Stimulated activated CD4-positive, alpha-beta T cell treated with anti-CD3 and anti-CD28 coated beads, Interleukin-2, amount 100 ng/mL, for 48 hours (primary cell): ENCODE results near the gene AMZ1.

Source experiments
- DNase-seq, 2 donors: peaks; one replicate each; pipeline ENCODE4 v3.0.0-alpha.2; 2020

AMZ1 gene

DNA sequence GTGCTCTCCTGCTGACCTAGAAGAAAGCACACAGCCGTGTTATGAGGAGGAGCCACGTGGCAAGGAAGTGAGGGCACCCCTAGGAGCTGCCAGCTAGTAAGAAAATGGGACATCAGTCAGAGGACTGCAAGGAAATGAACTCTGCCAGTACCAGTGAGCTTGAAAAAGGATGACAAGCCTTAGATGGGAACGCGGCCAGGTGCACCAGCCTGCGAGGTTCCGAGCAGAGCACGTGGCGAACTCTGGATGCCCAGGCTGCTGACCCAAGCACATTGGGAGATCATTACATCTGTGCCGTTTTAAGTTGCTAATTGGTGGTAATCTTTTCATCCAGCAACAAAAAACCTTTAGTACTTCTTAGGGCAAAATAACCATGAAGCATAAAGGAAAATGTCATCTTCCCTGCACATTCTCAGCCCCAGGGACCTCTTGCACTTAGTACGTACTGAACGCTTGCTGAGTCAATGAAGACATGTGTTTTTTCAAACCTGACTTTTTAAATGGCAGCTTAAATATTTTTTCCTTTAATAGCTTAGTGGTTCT, 69.4 kb downstream of the AMZ1 start:
- no peak for DNase-seq

DNA sequence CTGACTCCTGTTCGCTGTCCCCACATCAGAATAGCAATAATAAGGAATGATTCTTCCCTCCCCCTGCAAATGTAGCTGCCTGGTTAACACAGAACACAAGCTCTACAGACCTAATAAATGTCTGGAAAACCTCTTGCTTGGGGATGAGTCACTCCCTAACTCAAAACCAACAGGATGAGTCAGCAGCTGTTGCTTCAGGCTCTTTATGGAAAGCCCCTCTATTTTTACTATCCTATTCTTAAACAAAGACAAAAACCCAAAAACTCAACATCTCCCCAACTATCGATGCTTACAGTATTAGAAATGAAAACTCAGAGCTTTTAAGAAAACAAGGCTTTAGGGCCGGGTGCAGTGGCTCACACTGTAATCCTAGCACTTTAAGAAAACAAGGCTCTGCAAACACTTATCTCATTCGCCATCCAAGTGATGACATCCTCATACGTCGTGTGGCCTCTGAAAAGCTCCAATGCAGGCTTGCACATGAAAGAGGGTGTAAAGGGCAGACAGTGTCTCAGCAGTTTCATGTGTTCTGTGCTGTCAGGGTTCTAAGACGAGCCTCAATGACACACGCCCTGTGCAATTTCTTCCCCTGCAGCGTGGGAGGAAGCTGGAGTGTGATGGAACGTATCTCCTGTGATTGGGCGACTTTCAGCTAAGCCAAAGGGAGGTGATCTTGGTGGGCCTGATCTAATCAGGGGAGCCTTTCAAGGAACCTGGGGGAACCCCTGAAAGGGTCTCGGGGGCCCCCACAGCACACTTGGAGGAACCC, 70.1 kb downstream of the AMZ1 start:
- DNase-seq: peak; percentile 63 to 64

DNA sequence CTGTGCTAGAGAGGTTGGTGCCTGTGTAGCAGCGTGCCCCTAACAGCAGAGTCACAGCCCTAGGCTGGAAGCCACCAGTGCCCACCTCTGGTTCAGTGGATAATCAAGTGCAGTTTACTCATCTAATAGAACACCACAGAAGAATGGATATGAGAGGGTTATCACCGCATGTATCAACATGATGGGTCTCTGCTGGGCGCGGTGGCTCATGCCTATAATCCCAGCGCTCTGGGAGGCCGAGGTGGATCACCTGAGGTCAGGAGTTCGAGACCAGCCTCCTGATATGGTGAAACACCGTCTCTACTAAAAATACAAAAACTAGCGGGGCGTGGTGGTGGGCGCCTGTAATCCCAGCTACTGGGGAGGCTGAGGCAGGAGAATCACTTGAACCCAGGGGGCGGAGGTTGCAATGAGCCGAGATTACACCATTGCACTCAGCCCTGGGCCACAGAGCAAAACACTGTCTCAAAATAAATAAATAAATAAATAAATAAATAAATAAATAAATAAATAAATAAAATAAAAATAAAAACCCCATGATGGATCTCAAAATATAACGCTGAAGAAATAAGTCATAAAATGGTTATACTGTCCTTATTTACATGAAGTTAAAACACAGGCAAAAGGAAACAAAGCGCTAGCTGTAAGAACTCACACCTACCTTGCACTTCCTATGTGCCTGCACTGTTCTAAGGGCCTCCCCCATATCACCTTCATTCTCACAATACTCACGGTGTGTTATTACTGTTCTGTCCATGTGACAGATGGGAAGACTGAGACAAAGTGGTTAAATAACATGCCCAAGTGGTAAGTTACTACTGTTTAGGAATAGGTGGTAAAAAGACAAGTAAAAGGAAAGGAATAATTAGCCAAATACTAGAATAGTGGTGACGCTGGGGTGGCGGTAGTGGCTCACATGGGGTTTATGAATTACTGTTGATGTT, 70.9 kb downstream of the AMZ1 start:
- DNase-seq: no peak

DNA sequence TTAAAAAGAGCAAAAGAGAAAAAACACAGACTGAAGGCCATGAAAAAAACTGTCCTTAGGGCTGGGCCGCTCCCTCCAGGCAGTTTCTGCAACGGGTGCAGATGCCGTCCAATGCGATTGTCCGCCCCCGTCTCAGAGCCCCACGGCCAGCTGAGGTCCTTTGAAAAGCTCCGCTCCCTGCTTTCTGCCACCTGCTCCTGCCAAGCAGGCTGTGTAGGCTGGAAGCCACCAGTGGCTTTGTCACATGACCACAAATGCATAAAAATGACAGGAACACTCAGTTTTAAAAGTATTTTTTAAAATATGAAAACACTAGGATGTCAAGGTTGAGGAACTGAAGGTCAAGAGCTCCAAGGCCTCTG, 71.7 kb downstream of the AMZ1 start:
- no peak for DNase-seq

DNA sequence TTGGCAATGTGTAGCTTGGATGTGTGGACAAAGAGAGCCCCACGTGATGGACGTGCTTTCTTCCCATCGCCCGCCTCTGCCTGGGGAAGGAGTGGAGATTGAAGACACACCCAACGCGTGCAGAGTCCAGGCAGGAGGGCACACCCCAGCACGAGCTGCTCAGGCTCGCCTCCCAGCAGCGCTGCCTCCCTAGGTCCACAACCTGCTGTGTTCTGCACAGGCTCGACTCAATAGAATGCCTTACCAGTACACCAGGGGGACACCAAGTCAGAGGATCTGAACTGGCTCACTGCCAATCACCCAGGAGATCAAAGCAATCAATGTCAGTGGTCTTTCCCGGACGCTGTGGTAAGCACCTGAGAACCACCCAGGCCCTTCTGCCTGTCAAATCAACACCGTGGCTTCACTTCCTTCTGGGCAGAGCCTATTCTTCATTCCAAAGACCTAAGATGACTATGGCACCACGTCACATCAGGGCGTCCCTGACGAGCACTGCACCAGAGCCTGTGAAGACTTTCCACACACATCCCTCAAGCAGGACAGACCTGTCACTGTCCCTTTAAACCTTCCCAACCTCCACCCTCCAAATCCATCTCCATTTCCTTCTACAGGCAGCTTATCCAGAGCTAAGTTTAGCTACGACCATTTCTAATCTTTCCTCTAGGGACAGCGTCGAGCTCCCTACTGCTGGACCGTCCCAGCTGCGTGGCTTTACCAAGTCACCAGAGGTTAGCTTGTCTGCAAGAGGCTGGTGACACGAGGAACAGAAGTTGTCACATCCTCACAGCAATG, 72.3 kb downstream of the AMZ1 start:
- no peak for DNase-seq

DNA sequence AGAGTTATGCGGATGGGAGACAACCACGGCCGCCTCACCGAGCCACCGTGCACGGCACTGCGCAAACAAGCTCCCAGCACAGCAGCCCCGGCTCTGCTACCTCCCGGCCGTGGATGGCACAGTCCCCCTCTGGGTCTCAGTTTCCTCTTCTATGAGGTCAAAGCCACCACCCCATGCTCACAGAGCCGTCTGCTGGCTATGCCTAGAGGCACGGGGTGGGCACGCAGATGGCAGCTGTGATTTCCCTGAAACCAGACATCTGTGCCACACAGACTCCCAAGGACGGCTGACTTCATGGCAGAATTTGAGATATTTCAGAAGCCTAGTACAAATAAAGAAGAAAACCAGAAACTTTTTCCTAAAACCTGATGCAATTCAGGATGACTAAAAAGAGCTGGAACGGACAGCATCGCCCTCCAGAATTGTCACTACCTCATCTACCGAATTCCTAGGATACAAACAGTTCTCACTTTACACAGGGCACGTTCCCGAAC, 73.2 kb downstream of the AMZ1 start:
- DNase-seq: no peak

DNA sequence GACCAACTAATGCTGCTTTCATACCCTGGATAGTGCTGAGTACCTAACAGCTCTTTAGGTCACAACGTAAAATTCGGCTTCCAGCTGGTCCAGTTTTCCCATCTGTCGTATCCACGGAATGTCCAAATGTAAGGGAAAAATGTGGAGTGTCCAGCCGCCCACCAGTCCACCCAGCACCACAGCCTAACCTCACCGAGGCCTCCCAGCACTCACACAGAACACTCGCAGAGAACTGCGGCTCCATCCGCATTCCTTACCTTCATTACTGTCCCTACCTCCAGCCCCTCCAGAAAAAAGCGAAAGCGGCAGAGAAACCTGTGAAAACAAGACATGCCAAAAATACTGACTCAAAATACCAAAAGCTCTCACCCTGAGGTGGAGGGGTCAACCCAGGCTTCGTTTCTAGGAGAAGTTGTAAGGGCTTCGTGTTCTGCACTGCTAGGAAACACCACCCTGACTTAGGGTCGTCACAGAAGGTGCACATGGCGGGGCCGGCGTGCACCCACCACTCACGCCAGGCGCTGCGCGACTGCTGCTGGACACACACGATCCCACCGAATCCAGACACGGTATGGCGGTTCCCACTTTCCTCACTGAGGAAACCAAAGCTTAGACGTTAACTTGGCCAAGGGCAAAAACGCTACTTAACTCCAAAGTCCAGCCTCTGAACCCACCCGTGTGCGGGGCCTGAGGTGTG, 73.9 kb downstream of the AMZ1 start:
- no peak for DNase-seq

DNA sequence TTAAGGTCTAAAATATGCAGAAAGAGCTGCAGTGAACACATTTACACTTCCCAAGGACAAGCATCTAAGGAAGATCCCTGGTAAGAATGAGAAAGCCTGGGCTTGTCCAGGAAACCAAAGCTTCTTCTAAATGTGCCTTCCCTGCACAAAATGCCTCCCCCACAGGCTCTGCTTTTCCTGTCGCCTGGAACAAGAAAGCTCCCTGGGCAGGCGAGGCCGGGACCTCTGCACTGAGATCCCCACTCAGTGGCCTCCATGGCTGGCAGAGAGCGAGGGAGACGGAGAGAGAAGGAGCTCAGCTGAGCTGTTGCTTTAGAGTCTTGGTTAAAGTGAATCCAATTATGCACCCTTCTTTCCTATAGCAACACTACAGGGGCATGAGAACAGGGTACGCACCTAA, 75.6 kb downstream of the AMZ1 start:
- no peak for DNase-seq

DNA sequence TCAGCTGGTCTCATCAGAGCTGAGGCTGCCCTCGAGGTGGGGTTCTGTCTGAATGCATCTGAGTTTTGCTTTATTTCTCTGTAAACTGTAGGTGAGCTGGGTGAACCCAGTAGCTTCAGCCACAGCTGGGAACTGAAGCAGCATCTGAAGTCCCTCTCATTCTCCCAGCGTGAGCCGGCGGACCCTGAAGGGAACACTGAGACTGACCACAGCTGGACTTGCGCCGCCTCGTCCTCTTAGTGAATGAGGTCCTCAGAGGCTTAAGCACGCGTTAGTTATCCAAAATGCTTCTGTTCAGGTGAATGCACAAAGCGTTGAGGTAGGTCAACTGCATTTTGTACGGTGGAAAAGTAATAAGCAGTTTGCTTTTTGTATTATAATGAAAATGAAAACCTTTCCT, 76.6 kb downstream of the AMZ1 start:
- DNase-seq: no peak
